Mucosa of descending colon (tissue), 3 donors: ENCODE results near the gene TRNP1. TPM values are rescaled to one million over a fixed set of nuclear protein-coding genes. Genes with fewer than 3 reads are reported as not detected.

Source experiments
- ATAC-seq: fragments of 200-7000 bp; cut with Tn5 transposase; one replicate; pipeline ENCODE4 v1.9.1; 2020; ENCODE audit warnings: mild to moderate bottlenecking, moderate library complexity
- DNase-seq, 3 donors: peaks; one replicate each; pipeline ENCODE4 v3.0.0-alpha.2; 2020
- H3K36me3 ChIP-seq: fragments of 200-600 bp; one replicate; pipeline ENCODE4 v1.8.0; 2021; ENCODE audit warnings: low read depth, mild to moderate bottlenecking
- H3K4me1 ChIP-seq: fragments of 200-600 bp; one replicate; pipeline ENCODE4 v1.8.0; 2021; ENCODE audit warnings: low read depth, mild to moderate bottlenecking
- H3K4me3 ChIP-seq: fragments of 200-600 bp; one replicate; pipeline ENCODE4 v1.8.0; 2021; ENCODE audit warnings: mild to moderate bottlenecking
- H3K9me3 ChIP-seq: fragments of 200-600 bp; one replicate; pipeline ENCODE4 v1.8.0; 2021; ENCODE audit warnings: mild to moderate bottlenecking
- intact Hi-C, 2 donors: fragments of 100-400 bp; cut with DNase I in 1 of 2; cut with micrococcal nuclease in 1 of 2; formaldehyde crosslinking; loops; one replicate each; pipeline versions ENCODE4 v1.11.0 to v1.11.1; 2022; cut with DNase I, micrococcal nuclease
- total RNA-seq, 3 donors: library from RNA; stranded (reverse); fragmentation: NEBNext Ultra II Directional in 2 of 3; extraction: Animal tissue kit (Norgen Biotek cat#: 25700) in 2 of 3; gene quantifications; one replicate each; pipeline versions ENCODE4 v1.2.1 to v1.2.4, GENCODE V29; 2021 to 2023
- TF ChIP-seq, protein P1 (sequence below): fragments of 200-600 bp; IDR thresholded peaks from one replicate; pipeline ENCODE4 v1.8.0; 2022; ENCODE audit warnings: antibody characterized with exemption, mild to moderate bottlenecking
- donor health status: DM: no; HTN: no; CAD: no; lungs with moderate emphysema.
- donor health status: DM: no; HTN: no; CAD: no.
- donor health status: DM: no; HTN: yes; CAD: no.

TRNP1 gene
- total RNA-seq, 3 donors from 2014 or later, result 1.0 to 16.8 (median 3.0) TPM

DNA sequence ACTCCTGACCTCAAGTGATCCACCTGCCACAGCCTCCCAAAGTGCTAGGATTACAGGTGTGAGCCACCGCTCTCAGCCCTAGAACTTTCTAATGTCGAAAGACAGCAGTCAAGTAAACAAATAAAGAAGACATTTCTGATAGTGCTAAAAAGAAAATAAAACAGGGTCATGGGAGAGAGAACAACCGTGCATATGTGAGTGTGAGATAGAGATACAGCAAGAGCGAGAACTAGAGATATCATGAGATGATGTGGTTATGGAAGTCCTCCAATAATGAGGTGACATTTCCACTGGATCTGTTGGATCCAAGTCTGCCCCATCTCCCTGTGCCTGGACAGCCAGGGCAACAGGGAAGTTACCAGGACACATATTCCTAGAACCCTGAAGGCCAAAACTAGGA, 23.7 kb downstream of the TRNP1 start:
- intact Hi-C loops, result no loop called here
- no peaks in the 10 kb centered on the region for H3K36me3 ChIP-seq
- no peaks in the 10 kb centered on the region for H3K9me3 ChIP-seq
- no peak for ATAC-seq
- H3K4me3 ChIP-seq, result no peak overlapping the region
- TF ChIP-seq, protein P1, sequence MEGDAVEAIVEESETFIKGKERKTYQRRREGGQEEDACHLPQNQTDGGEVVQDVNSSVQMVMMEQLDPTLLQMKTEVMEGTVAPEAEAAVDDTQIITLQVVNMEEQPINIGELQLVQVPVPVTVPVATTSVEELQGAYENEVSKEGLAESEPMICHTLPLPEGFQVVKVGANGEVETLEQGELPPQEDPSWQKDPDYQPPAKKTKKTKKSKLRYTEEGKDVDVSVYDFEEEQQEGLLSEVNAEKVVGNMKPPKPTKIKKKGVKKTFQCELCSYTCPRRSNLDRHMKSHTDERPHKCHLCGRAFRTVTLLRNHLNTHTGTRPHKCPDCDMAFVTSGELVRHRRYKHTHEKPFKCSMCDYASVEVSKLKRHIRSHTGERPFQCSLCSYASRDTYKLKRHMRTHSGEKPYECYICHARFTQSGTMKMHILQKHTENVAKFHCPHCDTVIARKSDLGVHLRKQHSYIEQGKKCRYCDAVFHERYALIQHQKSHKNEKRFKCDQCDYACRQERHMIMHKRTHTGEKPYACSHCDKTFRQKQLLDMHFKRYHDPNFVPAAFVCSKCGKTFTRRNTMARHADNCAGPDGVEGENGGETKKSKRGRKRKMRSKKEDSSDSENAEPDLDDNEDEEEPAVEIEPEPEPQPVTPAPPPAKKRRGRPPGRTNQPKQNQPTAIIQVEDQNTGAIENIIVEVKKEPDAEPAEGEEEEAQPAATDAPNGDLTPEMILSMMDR, result no peak
- no peak for DNase-seq
- H3K4me1 ChIP-seq, result peaks cover 5% of the 10 kb centered on the region

DNA sequence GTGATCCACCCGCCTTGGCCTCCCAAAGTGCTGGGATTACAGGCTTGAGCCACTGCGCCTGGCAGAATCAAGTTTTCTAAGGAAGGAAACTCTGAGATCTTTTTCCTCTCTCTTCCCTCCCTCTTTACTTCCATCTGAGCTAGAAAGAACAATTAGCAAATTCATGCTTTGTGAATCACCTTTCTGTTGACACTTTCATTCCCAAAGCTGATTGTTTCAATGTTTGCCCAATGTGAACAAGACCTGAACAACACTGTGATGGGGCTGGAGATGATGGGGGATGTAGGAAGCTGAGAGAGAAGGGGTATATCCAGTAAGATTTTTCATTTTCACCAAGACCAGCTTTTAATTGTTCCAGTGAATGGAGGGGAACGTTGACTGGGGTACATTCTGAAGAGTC, 24.8 kb downstream of the TRNP1 start:
- Histone ChIP-seq H3K9me3 (no peaks in the 10 kb centered on the region), H3K36me3 (no peaks in the 10 kb centered on the region), H3K4me1 (no peaks in the 10 kb centered on the region), H3K4me3 (no peak overlapping the region)
- TF ChIP-seq, protein P1, result no peak
- no peak for DNase-seq
- no peak for ATAC-seq
- intact Hi-C loops, result no loop called here

DNA sequence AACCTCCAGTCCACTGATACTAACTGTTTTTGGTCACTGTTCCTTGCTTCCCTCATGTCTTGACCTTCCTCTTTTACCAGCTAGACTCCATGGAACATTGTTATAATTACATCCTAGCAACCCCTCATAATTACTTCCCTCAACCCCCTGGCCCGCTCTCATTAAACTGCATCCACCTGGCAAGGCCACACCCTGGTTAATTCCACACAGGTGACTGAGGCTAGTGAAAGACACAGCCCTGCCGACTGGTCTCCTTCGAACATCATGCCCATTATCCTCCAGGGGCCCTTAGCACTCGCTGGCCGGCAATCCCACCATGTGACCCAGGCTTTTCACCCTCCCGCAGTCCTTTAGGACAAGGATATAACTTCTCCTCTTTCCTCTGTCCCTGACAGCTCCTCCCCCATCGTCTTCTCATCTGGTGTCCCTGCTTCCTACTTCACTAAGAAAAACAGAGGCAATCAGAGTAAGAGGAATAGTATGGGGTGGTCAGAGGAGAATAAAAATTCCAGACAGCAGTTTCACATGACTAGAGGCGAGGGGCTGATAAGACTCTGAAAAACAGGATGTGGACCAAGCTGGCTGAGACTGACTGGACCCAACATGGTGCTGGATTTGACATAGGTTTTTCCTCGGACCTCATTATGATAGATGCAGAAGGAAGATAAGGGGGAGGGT, 28.0 kb downstream of the TRNP1 start:
- Histone ChIP-seq H3K4me1 (no peaks in the 10 kb centered on the region), H3K4me3 (no peak overlapping the region), H3K9me3 (no peaks in the 10 kb centered on the region), H3K36me3 (no peaks in the 10 kb centered on the region)
- TF ChIP-seq, protein P1, result no peak
- no peak for DNase-seq
- intact Hi-C loops, result no loop called here
- ATAC-seq, result peak; percentile 90

DNA sequence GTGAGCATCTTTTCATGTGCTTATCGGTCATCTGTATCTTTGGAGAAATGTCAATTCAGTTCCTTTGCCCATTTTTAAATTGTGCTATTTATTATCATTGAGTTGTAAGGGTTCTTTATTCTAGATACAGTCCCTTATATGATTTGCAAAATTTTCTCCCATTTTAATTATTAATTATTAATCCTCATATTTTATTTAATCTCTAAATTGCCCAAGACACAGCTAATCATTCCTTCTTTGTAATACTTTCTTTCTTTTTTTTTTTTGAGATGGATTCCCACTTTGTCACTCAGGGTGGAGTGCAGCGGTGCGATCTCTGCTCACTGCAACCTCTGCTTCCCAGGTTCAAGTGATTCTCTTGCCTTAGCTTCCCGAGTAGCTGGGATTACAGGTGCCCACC, 32.2 kb downstream of the TRNP1 start:
- TF ChIP-seq, protein P1, result no peak
- Histone ChIP-seq H3K4me3 (no peak overlapping the region), H3K4me1 (no peaks in the 10 kb centered on the region), H3K9me3 (no peaks in the 10 kb centered on the region), H3K36me3 (no peaks in the 10 kb centered on the region)
- intact Hi-C loops, result no loop called here
- ATAC-seq (no peak), DNase-seq (no peak)

DNA sequence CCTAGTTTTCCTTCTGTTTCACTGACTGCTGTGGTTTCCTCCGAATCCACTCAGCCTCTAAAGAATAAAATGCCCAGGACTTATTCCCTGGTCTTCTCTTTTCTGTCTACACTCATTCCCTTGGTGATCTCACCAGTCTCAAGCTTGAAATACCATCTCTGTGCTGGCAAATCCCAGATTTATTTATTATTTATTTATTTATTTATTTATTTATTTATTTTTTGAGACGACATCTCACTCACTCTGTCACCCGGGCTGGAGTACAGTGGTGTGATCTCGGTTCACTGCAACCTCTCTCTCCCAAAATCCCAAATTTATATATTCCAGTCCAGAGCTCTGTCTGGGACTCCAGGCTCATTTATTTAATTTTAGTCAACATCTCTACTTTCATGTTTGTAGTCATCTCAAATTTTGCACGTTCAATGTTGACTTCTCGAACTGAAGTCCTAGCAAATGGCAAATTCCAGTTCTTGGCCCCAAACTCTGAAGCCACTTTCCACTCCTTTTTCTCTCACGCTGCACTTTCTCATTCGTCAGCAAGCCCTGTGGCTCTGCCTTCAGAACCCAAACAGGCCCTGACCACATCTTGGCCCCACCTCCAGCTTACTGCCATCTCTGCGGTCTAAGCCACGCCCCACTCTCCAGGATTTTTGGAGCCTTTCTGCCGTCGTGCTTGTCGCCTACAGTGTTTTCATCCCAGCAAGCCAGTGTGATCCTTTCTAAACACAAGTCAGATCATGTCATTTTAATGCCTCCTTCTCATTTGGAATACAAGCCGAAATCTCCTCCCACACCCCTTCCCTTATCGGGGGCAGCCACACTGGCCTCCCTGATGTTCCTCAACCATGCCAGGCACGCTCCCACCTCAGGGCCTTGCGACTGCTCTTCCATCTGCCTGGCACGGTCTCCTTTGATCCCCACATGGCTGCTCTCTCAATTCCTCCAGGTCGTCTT, 33.4 kb downstream of the TRNP1 start:
- TF ChIP-seq, protein P1, result no peak
- no peak for ATAC-seq
- H3K9me3 ChIP-seq, result no peaks in the 10 kb centered on the region
- peaks cover 9% of the 10 kb centered on the region for H3K4me1 ChIP-seq
- no peak overlapping the region for H3K4me3 ChIP-seq
- H3K36me3 ChIP-seq, result no peaks in the 10 kb centered on the region
- intact Hi-C loops, result no loop called here
- no peak for DNase-seq
